ENCODE measurements around the gene GNAI3. TPM values are rescaled to one million over a fixed set of nuclear protein-coding genes. Genes with fewer than 3 reads are reported as not detected.

The GNAI3 gene
- total and polyA plus RNA-seq, 2 of the 13 experiments (the other 11 are each of a cell fraction or from before 2014, with no cell fraction given) = 4.3 to 9.0 TPM

GRCh38 chr1:109652402-109652801 is 104.0 kb downstream of the GNAI3 start (continued):
- no peak for TF ChIP-seq PBX2 (CRISPR knock-in tag; IDR thresholded peaks at IDR 0.05)
- TF ChIP-seq ADNP (CRISPR knock-in tag; IDR thresholded peaks at IDR 0.05) = no peak
- no peak for TF ChIP-seq ZBTB3 (CRISPR knock-in tag; IDR thresholded peaks at IDR 0.05; ENCODE audit: borderline replicate concordance, low read depth)

- CTCF ChIA-PET (ENCODE audit: low intra/inter-chr PET ratio, low total read pairs) = no interaction called here
- Histone ChIP-seq H4K20me1 (ENCODE audit: insufficient read depth, low read length) (no peaks in the 10 kb centered on the region), H3K4me2 (ENCODE audit: low read depth, low read length) (no peak overlapping the region), H3K27me3 (ENCODE audit: control insufficient read depth in 1 of 2, insufficient read depth in 2 of 2, low read length in 2 of 2) (0 out of 5 replicates have a peak, but pooled peaks cover 0 to 4% of the 10 kb centered on the region in 2 experiments), H2AFZ (ENCODE audit: low read length) (no peak overlapping the region), H3K9ac (ENCODE audit: insufficient read depth, low read depth, low read length) (no peak overlapping the region), H3K36me3 (replicated peaks in 1 of 2; ENCODE audit: control insufficient read depth in 1 of 2, insufficient read depth in 2 of 2, low read length in 2 of 2) (no peaks in the 10 kb centered on the region), H3K9me3 (ENCODE audit: low read length) (no peaks in the 10 kb centered on the region), H3K27ac (ENCODE audit: extremely low read length, insufficient read depth, low read length) (no peak overlapping the region), H3K4me1 (ENCODE audit: insufficient read depth, low read length) (peaks cover 25% of the 10 kb centered on the region), H3K4me3 (replicated peaks in 1 of 3; ENCODE audit: insufficient read depth in 1 of 3, low read depth in 2 of 3, low read length in 3 of 3) (no peak overlapping the region), H3K79me2 (ENCODE audit: insufficient read depth, low read length) (no peaks in the 10 kb centered on the region)
- intact Hi-C loops (cut with micrococcal nuclease; ENCODE audit: unreplicated experiment) = no loop called here
- FAIRE-seq = no peak
- POLR2A ChIA-PET = no interaction called here
- DNase-seq (ENCODE audit: low spot score) = no peak
- WGBS (ENCODE audit: low lambda C conversion rate) = 24% methylated on average over 2 of the region's 2 CpGs
- TF ChIP-seq ZIK1 (CRISPR knock-in tag; IDR thresholded peaks at IDR 0.05; ENCODE audit: borderline replicate concordance, low read depth) (no peak), SSRP1 (CRISPR knock-in tag; IDR thresholded peaks at IDR 0.05) (no peak), ZFAT (CRISPR knock-in tag; conservative IDR thresholded peaks at IDR 0.05) (no peak), CHCHD3 (CRISPR knock-in tag; IDR thresholded peaks at IDR 0.05) (no peak), TERF1 (CRISPR knock-in tag; IDR thresholded peaks at IDR 0.05) (no peak), MAFG (CRISPR knock-in tag; IDR thresholded peaks at IDR 0.05) (no peak), AFF4 (CRISPR knock-in tag; IDR thresholded peaks at IDR 0.05) (no peak)
- ATAC-seq = no peak
- in situ Hi-C loops (cut with HindIII; ENCODE audit: extremely low pct_ligation_motif_present, low pct_unique_long_range_greater_than_20kb) = no loop called here
- BruUV-seq (replicated peaks) = no TSS peak
These were observed 104.9 kb downstream of the GNAI3 start for GRCh38 chr1:109653306-109653705.
